Testis (tissue), 5 donors: ENCODE results near the gene NAA80. TPM values are rescaled to one million over a fixed set of nuclear protein-coding genes. Genes with fewer than 3 reads are reported as not detected.
A peak's percentile ranks its signal among the peaks of the same experiment; 100 is the strongest.

ENCODE experiments used
- DNase-seq: peaks from one replicate; pipeline ENCODE4 v3.0.0-alpha.2; 2019
- H3K27ac ChIP-seq, 2 donors: fragments of 200-600 bp; sonication (generic); one replicate each; pipeline ENCODE4 v1.5.1; 2019
- H3K27me3 ChIP-seq: fragments of 200-600 bp; sonication (generic); one replicate; pipeline ENCODE4 v1.5.1; 2019
- H3K36me3 ChIP-seq: fragments of 200-600 bp; sonication (generic); one replicate; pipeline ENCODE4 v1.5.1; 2017; ENCODE audit warnings: low read depth; ENCODE audit errors: missing control alignments
- H3K4me1 ChIP-seq: fragments of 200-600 bp; sonication (generic); one replicate; pipeline ENCODE4 v1.5.1; 2019
- H3K4me3 ChIP-seq, 2 donors: fragments of 200-600 bp; sonication (generic); one replicate each; pipeline ENCODE4 v1.5.1; 2017 to 2019
- H3K9me3 ChIP-seq: fragments of 200-600 bp; sonication (generic); one replicate; pipeline ENCODE4 v1.5.1; 2017
- CTCF ChIP-seq, 3 experiments: fragments of 450-650 bp in 2 of 3; fragments of 200-600 bp in 1 of 3; sonication (generic) in 1 of 3; IDR thresholded peaks; one replicate each; pipeline ENCODE4 v1.5.1; 2016 to 2019; ENCODE audit warnings: antibody characterized with exemption in 3 of 3, mild to moderate bottlenecking in 2 of 3, moderate library complexity in 1 of 3
- POLR2A ChIP-seq: fragments of 450-650 bp; IDR thresholded peaks from one replicate; pipeline ENCODE4 v1.6.1; 2017; ENCODE audit warnings: antibody characterized with exemption, mild to moderate bottlenecking, moderate library complexity
- WGBS, 2 donors: methylation state at CpG; one replicate each; pipeline ENCODE4 v1.1.5; 2018; 5-methylcytosine and 5-hydroxymethylcytosine counted together
- intact Hi-C: fragments of 100-400 bp; cut with DNase I; formaldehyde crosslinking; loops from one replicate; pipeline ENCODE4 v1.15.1; 2023; ENCODE audit warnings: low total_unique reads
- long read RNA-seq, 2 donors: transcript quantifications; one replicate each; lab custom pipeline, GENCODE V29; 2026
- polyA plus RNA-seq: library from polyadenylated mRNA; stranded (reverse); fragments of 350-450 nt; fragmentation: Illumina TruSeq; extraction: RNeasy Lipid Tissue Mini Kit (QIAGEN cat#74804); gene quantifications from one replicate; pipeline ENCODE4 v1.2.3, GENCODE V29; 2014; ENCODE audit warnings: low read depth, low replicate concordance; ENCODE audit not compliant: insufficient read depth
- total RNA-seq, 2 donors: library from RNA; depleted of rRNA; stranded (reverse); fragments of >200 nt; gene quantifications; one replicate each; pipeline ENCODE4 v1.2.3, GENCODE V29; 2016

Gene NAA80
- 10 to 100 TPM; 37.9 to 79.4 TPM for total RNA-seq
- 72.4 TPM for polyA plus RNA-seq
- long read RNA-seq, donor 1, partial matches to known transcripts, result 0 of 3 reads
- long read RNA-seq, donor 1, other reads (novel, unspliced or antisense), result 0 of 3 reads
- long read RNA-seq, donor 2, partial matches to known transcripts, result 0 of 1 reads
- long read RNA-seq, donor 2, other reads (novel, unspliced or antisense), result 0 of 1 reads

- DNase-seq, result peak; percentile 100
- peak within 1 kb of the TSS; percentile 63 to 81 for H3K4me3 ChIP-seq
- intact Hi-C loops, result no loop called here
- TF ChIP-seq CTCF (IDR thresholded peaks at IDR 0.05) (peak in 2 of 3 experiments; percentile 42 to 64), POLR2A (peak; percentile 65)
- H3K27ac ChIP-seq, result peak within 1 kb of the TSS; percentile 78 to 87
- WGBS, 2 donors, result 0% methylated on average over 32 to 56 of the region's 61 CpGs
- H3K4me1 ChIP-seq, result peaks cover 25% of the 10 kb centered on the region
- H3K9me3 ChIP-seq, result no peaks in the 10 kb centered on the region
- no peaks in the 10 kb centered on the region for H3K36me3 ChIP-seq
- H3K27me3 ChIP-seq, result no peaks in the 10 kb centered on the region
Measured at GRCh38 chr3:50298836-50299637, at the start of gene NAA80, which contains the start of gene HYAL3. NAA80 (minus strand) TSS chr3:50299405; CDS start chr3:50297463, 1,942 bp downstream. HYAL3 (minus strand) TSS chr3:50299405; CDS start chr3:50295602, 3,803 bp downstream.

- Histone ChIP-seq H3K4me3 (no peak overlapping the region), H3K36me3 (no peaks in the 10 kb centered on the region), H3K27me3 (no peaks in the 10 kb centered on the region), H3K4me1 (peaks cover 24% of the 10 kb centered on the region), H3K9me3 (no peaks in the 10 kb centered on the region), H3K27ac (no peak overlapping the region)
- TF ChIP-seq CTCF (IDR thresholded peaks at IDR 0.05), result peak; percentile 44 to 54 (median 50)
- TF ChIP-seq POLR2A, result no peak
- DNase-seq, result peak; percentile 79
- intact Hi-C loops, result no loop called here
- WGBS, 2 donors, result 31 to 36% methylated on average over 11 to 14 of the region's 14 CpGs
Measured at GRCh38 chr3:50347187-50347813, 48.1 kb upstream of the NAA80 start.

- TF ChIP-seq POLR2A (no peak), CTCF (IDR thresholded peaks at IDR 0.05) (no peak)
- Histone ChIP-seq H3K27me3 (no peaks in the 10 kb centered on the region), H3K4me3 (peak within 1 kb of the TSS; percentile 36 to 58), H3K9me3 (no peaks in the 10 kb centered on the region), H3K27ac (no peak within 1 kb of the TSS), H3K36me3 (no peaks in the 10 kb centered on the region), H3K4me1 (peaks cover 15% of the 10 kb centered on the region)
- 12% methylated on average over 29 to 44 of the region's 45 CpGs for WGBS, 2 donors
- peak; percentile 74 for DNase-seq
- intact Hi-C loops, result no loop called here
Measured at GRCh38 chr3:50345586-50346234, 46.5 kb upstream of the NAA80 start, which contains the start of gene ZMYND10. ZMYND10 (minus strand) TSS chr3:50345732; CDS start chr3:50345579, 153 bp downstream.

GRCh38 chr3:50345008-50345407, 45.8 kb upstream of the NAA80 start:
- TF ChIP-seq CTCF (IDR thresholded peaks at IDR 0.05) (no peak), POLR2A (no peak)
- peaks cover 15% of the 10 kb centered on the region for H3K4me1 ChIP-seq
- H3K9me3 ChIP-seq, result no peaks in the 10 kb centered on the region
- H3K27ac ChIP-seq, result no peak overlapping the region
- no peaks in the 10 kb centered on the region for H3K36me3 ChIP-seq
- peak overlapping the region; percentile 36 to 58 for H3K4me3 ChIP-seq
- no peaks in the 10 kb centered on the region for H3K27me3 ChIP-seq
- 48 to 61% methylated on average over 8 of the region's 8 CpGs for WGBS, 2 donors
- intact Hi-C loops, result no loop called here
- DNase-seq, result no peak
